Fibroblast of skin of abdomen (primary cell): Measurements from ENCODE around the gene IL20.
A peak's percentile ranks its signal among the peaks of the same experiment; 100 is the strongest.
"Not testable (repeated sequence)": the region's sequence is repeated elsewhere in the genome, so short reads cannot be mapped to it uniquely, and the experiment has no call there.

Source experiments
- DNase-seq: peaks from one replicate; pipeline ENCODE4 v3.0.0-alpha.2; 2013

The IL20 gene

DNA sequence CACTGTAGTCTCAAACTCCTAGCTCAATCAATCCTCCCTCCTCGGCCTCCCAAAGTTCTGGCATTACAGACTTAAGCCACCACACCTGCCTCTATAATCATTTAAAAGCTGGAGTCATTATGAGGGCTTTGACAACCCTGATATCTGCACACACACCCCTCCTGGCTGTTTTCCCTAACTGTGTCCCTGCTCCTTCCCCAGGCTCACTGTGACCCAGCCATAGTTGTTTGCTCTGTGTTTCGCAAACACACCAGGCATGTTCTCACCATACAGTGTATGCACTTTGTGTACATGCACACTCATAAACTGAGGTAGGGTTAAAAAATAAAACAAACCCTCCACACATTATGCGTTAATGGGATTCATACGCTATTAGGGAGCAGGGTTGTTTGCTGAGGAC, 21.8 kb upstream of the IL20 start:
- no peak for DNase-seq

DNA sequence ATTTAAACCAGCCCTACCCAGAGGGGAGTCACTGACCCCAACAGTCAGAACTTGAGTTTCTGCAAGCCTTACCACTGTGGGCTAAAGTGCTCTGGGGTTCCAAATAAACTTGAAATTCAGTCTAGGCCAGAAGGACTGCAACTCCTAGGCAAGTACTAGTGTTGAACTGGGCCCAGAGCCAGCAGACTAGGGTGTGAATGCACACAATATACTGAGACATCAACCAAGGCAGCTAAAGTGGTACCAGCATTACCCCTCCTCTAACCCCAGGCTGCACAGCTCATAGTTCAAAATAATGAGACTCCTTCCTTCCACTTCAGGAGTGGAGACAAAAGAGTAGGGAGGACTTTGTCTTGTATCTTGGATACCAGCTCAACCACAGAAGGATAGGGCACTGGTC, 18.9 kb upstream of the IL20 start:
- no peak for DNase-seq

DNA sequence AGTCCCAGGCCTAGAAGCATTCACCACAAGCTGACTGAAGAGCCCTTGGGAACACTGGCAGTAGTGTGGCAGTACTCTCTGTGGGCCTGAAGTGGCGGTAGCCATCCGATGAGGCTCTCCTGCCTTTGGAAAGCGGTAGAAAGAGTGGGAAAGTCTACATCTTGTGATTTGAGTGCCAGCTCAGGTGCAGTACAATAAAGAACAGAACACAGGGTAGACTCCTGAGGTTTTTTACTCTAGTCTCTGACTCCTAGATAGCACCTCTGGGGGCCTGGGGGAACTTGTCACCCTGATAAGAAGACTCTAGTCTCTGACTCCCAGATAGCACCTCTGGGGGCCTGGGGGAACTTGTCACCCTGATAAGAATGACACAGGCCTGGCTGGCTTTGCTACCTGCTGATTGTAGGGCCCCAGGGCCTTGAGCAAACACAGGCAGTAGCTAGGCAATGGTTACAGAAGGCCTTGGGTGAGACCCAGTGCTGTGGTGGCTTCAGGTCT, 18.0 kb upstream of the IL20 start:
- no peak for DNase-seq

DNA sequence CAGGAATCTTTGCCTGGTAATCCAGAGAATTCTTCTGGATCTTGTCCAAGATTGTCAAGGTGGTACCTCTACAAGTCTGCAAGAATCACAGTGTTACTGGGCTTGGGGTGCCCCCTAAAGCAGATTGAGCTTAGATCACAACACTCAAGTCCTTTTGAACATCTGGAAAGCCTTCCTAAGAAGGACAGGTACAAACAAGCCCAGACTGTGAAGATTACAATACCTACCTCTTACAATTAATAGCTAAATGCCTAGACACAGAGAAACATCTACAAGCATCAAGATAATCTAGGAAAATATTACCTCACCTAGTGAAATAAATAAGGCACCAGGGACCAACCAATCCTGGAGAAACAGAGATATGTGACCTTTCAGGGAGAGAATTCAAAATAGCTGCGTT, 17.5 kb upstream of the IL20 start:
- DNase-seq = no peak

DNA sequence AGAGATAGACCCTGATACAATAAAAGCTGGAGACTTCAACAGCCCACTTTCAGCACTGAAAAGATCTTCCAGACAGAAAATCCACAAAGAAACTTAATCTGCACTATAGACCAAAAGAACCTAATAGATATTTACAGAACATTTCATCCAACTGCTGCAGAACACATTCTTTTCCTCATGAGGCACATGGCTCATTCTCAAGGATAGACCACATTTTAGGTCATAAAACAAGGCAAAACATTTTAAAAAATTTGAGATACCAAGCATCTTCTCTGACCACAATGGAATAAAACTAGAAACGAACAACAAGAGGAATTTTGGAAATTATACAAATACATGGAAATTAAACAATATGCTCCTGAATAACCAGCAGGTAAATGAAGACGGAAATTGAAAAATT, 15.0 kb upstream of the IL20 start:
- no peak for DNase-seq

DNA sequence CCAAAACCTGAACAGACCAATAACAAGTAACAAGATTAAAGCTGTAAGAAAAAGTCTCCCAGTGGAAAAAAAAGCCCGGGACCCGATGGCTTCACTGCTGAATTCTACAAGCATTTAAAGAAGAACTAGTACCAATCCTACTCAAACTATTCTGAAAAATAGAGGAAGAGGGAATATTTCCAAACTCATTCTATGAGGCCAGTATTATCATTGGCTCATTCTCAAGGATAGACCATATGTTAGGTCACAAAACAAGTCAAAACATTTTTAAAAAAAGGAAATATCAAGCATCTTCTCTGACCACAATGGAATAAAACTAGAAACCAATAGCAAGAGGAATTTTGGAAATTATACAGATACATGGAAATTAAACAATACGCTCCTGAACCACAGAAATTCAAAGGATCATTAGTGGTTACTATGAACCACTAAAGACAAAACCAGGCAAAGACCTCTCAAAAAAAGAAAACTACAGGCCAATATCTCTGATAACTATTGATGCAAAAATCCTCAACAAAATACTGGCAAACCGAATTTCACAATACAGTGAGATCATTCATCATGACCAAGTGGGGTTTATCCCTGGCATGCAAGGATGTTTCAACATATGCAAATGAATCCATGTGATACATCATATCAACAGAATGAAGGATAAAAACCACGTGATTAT, 13.9 kb upstream of the IL20 start:
- DNase-seq = peak; percentile 89

DNA sequence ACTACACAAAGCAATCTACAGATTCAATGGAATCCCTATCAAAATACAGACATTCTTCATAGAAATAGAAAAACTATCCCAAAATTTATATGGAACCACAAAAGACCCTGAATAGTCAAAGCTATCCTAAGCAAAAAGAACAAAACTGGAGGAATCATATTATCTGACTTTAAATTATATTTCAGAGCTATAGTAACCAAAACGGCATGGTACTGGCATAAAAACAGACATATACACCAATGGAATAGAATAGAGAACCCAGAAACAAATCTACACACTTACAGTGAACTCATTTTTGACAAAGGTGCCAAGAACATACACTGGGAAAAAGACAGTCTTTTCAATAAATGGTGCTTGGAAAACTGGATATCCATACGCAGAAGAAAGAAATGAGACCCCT, 12.8 kb upstream of the IL20 start:
- not testable (repeated sequence) for DNase-seq

DNA sequence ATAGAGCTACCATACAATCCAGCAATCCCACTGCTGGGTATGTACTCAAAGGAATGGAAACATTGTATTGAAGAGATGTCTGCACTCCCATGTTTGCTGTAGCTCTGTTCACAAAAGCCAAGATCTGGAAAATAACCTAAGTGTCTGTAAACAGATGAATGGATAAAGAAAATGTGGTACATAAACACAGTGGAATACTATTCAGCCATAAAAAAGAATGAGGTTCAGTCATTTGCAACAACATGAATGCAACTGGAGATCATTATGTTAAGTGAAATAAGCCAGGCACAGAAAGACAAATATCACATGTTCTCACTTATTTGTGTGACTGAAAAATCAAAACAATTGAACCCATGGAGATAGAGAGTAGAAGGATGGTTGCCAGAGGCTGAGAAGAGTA, 11.7 kb upstream of the IL20 start:
- not testable (repeated sequence) for DNase-seq

DNA sequence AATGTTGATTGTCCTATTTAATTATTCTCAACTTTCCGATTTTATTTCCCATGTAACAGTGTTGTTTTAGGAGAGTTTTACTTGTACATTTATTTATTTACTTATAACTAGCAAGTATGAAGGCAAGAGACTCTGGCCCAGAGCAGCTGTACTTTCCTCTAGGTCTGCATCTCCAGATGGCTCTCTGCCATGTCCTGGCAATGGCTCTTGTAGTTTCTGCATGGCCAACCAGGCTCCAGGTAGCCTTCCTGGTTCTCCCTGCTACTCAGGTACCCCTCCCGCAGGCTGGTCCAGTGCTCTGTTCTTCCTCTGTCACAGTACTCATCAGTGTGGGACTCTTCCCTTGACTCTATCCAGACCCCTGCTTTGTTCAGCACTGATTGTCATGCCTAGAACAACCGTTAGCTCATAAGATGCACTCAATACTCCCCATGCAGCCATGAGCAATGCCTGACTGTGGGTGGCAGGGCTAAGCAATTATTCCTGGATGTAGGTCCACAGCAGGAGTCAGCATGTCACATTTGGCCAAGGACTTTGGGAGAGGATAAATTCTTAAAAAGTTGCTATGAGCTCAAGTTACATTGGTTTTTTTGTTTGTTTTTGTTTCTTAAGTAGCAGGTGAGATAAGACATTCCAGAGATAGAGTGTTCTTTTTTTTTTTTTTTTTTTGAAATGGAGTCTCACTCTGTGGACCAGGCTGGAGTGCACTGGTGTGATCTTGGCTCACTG, 10.9 kb upstream of the IL20 start:
- no peak for DNase-seq

DNA sequence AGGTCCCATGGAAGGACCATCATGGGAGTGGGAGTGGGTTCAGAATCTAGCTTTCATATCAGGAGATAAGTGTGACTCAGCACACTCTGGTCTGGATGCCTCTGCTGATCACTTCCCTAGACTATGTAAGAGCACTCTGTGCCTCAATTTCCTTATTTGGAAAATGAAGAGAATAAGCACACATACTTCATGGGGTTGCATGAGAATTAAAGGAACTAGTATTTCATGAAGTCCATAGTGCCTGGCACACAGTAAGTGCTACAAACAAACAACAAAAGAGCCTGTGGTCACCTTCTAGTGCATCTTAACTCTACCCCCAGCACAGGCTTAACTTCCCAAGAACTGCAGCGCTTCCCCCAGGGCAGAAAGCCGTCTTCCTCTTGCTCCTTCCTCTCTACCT, 9.6 kb upstream of the IL20 start:
- DNase-seq = no peak

DNA sequence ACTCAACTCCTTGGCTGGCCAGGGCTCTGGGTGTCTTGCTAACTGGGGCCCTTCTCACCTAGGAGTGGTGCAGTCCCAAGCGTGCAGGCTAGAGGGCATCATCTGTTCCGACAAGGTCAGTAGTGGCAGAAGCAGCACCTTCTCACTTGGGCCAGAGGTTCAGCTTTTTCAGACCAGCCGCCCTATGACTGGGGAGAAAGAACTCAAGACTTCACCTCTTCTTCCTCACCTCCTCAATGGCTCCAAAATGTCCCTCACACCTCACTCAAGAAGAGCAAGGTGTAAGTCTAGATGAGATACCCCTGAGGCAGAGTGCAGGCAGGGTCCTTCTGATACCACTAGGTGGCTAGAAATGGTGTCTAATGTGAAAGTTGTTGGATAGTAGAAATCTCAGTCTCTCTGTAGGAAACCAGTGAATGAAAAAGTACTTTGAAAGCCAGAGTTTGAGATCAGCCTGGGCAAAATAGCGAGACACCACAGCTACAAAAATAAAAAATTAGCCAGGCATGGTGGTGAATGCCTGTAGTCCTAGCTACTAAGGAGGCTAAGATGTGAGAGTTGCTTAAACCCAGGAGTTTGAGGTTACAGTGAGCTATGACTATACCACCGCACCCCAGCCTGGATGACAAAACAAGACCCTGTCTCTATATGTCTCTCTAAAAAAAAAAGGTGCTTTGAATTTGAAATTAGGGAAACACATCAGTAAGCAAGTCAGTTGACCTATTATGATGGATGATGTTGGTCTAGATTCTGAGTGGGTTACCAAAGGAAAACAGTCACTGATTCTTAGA, 8.6 kb upstream of the IL20 start:
- no peak for DNase-seq

DNA sequence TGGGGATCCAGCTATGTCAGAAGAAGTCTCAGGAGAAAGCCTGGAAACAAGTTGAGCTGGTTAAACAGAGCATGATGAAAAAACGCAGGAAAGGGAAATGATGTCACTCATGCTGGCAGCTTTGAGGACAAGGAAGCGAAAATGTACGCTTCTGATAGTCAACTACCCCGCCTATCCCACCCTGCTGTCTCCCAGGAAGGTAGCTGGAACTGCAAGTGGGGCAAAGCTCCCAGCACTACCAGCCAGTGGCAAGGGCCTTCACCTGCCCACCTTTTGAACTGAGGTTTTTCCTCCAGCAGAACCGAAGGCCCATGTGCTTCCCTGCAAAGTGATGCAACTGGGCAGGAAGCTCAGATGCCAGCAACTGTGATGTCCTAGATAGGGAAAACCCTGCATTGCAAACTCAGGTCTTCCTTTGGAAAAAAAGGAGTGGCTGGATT, 6.3 kb upstream of the IL20 start:
- no peak for DNase-seq

DNA sequence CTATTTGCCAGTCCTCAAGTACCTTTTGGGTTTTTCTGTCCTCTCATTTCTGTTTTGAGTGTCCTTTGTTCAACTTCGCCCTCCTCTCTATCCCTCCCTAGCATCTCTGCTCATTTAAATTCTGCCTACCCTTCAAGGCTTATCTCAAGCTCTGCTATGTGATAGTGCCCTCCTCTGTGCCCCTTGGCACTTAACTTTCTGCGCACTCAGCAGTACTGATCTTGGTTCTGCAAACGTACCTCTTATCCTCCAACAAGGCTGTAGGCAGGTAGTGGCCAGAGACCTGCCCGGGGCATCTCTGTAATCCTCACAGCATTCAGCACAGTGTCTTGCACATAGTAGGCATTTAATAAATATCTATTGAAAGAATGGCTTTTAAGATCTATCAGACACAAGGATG, 5.3 kb upstream of the IL20 start:
- DNase-seq = no peak

DNA sequence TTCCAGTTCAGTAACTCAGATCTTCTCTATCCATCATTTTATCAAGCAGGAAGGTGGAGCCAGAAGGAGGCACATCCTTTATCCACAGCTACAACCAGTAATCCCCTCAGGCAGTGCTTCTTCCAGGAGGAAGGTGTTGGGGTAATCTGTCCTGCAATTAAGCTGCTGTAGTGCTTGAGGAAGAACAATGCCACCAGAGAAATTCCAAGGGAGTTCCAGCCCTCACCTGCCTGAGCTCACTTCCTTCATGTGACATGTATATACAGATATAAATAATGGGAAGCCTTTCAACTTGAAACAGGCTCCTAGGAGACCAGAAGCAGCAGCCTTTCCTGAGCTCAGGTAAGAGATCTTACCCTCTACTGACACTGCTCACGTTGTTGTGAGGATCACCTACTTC, 2.2 kb upstream of the IL20 start:
- DNase-seq = no peak

DNA sequence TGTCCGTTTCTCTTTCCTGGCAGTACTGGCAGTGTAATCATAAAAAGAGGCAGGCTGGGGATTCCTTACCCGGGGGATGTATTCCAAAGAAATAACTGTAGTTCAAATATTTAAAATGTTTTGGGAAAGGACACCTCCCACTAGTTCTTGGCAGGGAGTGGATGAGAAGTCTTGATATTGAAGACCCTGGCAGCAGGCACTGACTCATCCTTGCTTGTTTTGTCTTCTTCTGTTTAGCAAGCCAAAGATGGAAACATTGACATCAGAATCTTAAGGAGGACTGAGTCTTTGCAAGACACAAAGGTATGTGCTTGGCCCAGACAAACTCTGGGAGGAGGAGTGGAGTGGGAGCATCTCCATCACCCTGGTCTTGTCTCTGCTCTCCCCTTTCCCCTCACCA, 639 bp downstream of the IL20 start:
- DNase-seq = peak; percentile 60

DNA sequence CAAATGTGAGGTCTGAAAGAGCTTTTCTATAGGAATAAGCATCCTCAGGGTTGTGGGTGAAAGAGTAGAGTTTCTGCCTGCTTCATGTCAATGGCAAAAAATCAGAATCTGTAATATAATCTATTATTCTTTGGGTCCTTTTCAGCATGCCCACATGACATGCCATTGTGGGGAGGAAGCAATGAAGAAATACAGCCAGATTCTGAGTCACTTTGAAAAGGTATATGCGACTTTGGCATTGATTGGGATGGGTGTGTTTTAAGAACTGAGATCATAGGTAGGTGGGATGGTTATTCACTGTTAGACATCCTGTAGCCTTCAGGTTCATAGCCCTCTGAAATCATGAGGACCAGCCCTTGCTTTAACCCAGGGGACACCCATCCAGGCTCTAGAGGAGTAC, 1.8 kb downstream of the IL20 start:
- DNase-seq = no peak

DNA sequence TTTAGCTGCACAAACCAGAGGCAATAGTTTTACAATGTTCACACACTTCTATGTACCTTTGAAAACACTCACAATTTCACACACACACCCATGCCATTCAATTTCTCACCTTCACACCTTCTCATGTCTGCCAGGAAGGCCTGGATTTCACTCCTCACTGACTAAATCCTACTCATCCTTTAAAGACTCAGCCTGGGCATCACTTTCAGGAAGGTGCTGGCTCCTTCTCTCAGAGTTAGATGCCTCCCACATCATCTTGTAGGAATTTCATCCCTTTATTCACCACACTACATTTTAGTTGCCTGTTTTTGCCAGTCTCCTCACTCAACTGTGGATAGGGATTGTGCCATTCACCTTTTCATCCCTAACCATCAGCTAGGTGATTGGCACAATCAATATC, 2.3 kb downstream of the IL20 start:
- DNase-seq = no peak

DNA sequence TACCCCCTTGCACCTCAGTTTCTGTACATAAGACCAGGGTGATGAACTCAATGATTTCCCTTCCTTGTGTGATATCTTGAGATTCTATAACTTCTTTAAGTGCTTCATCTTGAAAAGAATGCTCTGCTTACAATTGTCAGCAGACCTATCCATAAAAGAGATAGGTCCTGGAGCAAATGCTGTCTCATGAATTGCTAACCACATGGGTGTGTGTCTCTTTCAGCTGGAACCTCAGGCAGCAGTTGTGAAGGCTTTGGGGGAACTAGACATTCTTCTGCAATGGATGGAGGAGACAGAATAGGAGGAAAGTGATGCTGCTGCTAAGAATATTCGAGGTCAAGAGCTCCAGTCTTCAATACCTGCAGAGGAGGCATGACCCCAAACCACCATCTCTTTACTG, 2.8 kb downstream of the IL20 start:
- no peak for DNase-seq

DNA sequence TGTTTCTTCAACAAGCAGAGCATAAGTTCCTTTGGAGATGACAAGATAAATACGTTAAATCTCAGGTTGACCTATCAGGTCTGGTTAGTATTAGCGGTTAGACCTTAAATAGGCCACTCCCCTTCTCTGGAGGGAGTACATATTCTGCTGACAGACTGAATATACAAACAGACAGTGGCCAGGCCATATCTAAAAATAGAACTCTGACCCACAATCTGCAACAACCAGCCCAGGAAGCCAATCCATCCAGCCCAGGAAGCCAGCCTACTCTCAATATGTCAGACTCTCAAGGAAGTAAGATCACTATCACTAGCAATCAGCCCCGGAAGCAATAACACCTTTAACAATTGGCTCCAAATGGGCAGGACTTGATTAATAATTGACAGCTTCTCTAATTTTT, 6.7 kb downstream of the IL20 start:
- no peak for DNase-seq

DNA sequence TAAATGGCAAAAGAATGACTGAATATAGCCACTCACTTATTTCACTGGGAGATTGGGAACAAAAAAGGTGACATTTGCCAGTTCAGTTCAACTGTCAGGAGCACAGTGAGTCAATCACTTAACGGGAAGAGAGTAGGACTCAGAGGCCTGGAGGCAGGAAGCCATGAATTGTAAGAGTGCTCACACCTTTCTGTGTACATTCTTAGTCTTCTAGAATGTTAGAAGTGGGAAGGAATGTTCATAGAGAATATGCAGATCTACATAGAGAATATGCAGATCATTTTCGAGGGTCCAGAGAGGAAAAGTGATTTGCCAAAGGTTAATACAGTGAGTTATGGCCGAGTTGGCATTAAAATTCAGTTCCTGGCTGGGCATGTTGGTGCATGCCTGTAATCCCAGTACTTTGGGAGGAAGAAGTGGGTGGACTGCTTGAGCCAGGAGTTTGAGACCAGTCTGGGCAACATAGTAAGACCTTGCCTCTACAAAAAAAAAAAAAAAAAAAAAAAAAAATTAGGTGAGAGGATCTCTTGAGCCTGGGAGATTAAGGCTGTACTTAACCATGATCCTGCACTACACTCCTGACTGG, 8.3 kb downstream of the IL20 start:
- no peak for DNase-seq

DNA sequence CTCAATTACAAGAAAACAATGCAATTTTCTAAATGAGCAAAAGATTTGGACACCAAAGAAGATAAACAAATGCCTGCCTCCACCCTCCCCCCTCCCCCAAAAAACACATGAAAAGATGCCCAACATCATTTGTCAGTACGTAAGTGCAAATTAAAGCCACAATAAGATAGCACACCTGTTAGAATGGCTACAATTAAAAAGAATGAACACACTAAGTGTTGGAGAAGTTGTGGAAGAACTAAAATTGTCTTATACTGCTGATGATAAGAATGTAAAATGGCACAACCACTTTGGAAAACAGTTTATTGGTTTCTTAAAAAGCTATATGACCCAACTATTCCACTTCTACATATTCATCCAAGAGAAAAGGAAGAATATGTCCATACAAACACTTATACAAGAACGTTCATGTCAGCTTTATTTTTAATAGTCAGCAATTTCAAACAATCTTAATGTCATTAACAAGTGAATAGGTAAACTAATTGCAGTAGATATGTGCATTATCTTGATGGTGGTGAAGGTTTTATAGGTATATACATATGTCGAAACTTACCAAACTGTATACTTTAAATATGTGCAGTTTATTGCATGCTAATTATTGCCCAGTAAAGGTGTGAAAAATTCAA, 10.4 kb downstream of the IL20 start:
- no peak for DNase-seq

DNA sequence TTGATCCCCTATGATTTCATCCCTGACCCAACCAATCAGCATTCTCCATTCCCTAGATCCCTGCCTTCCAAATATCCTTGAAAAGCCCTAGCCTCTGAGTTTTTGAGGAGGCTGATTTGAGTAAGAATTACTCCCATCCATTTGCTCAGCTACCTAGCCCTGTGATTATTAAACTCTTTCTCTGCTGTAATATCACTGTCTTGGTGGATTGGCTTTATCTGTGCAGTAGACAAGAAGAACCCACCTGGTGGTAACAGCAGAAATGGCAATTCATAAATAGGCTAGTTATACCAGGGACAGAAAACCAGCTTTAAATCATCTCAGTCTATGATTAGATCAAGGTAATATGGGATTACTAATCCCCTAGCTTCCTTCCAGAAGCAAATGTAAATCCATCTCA, 13.0 kb downstream of the IL20 start:
- no peak for DNase-seq

DNA sequence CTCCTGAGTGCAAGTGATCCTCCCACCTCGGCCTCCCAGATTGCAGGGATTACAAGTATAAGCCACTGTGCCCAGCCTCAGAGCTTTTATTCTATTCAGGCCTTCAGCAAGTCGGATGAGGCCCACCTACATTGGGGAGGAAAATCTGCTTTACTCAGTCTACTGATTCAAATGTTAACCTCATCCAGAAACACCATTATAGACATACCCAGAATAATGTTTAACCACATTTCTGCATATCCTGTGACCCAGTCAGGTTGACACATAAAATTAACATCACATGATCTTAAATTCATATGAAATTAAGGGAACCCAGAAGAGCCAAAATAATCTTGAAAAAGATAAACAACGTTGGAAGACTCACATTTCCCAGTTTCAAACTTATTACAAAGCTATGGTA, 14.9 kb downstream of the IL20 start:
- no peak for DNase-seq
